ENCODE data around the gene PARP16.

DNA sequence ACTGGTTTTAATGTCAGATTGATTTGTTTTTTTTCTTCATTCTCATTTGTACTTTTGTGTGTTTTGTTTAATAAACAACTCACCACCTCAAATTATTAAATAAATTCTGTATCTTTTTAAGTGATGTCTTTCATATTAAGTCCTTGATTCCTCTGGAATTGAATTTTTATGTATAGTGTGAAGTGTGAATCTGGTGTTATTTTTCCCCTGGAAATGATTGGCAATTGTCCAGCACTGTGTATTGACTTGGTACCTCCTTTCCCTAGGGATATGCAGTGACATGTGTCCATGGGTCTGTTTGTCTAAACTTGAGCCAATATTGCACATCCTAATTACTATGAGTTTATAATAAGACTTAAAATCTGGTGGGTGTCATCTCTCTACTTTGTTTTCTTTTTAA, 19.9 kb upstream of the PARP16 start:
- TF ChIP-seq ZNF792 (tag by site-specific recombination; IDR thresholded peaks at IDR 0.05) = no peak
- TF ChIP-seq, protein P1, sequence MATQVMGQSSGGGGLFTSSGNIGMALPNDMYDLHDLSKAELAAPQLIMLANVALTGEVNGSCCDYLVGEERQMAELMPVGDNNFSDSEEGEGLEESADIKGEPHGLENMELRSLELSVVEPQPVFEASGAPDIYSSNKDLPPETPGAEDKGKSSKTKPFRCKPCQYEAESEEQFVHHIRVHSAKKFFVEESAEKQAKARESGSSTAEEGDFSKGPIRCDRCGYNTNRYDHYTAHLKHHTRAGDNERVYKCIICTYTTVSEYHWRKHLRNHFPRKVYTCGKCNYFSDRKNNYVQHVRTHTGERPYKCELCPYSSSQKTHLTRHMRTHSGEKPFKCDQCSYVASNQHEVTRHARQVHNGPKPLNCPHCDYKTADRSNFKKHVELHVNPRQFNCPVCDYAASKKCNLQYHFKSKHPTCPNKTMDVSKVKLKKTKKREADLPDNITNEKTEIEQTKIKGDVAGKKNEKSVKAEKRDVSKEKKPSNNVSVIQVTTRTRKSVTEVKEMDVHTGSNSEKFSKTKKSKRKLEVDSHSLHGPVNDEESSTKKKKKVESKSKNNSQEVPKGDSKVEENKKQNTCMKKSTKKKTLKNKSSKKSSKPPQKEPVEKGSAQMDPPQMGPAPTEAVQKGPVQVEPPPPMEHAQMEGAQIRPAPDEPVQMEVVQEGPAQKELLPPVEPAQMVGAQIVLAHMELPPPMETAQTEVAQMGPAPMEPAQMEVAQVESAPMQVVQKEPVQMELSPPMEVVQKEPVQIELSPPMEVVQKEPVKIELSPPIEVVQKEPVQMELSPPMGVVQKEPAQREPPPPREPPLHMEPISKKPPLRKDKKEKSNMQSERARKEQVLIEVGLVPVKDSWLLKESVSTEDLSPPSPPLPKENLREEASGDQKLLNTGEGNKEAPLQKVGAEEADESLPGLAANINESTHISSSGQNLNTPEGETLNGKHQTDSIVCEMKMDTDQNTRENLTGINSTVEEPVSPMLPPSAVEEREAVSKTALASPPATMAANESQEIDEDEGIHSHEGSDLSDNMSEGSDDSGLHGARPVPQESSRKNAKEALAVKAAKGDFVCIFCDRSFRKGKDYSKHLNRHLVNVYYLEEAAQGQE (tag by site-specific recombination; IDR thresholded peaks at IDR 0.05) = no peak
- TF ChIP-seq ZEB2 (tag by site-specific recombination; IDR thresholded peaks at IDR 0.05) = no peak
- TF ChIP-seq ZNF16 (tag by site-specific recombination; IDR thresholded peaks at IDR 0.05; ENCODE audit: low read depth) = no peak
- TF ChIP-seq, protein P2, sequence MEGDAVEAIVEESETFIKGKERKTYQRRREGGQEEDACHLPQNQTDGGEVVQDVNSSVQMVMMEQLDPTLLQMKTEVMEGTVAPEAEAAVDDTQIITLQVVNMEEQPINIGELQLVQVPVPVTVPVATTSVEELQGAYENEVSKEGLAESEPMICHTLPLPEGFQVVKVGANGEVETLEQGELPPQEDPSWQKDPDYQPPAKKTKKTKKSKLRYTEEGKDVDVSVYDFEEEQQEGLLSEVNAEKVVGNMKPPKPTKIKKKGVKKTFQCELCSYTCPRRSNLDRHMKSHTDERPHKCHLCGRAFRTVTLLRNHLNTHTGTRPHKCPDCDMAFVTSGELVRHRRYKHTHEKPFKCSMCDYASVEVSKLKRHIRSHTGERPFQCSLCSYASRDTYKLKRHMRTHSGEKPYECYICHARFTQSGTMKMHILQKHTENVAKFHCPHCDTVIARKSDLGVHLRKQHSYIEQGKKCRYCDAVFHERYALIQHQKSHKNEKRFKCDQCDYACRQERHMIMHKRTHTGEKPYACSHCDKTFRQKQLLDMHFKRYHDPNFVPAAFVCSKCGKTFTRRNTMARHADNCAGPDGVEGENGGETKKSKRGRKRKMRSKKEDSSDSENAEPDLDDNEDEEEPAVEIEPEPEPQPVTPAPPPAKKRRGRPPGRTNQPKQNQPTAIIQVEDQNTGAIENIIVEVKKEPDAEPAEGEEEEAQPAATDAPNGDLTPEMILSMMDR (tag by site-specific recombination; IDR thresholded peaks at IDR 0.05) = no peak
- TF ChIP-seq ZNF324 (tag by site-specific recombination; IDR thresholded peaks at IDR 0.05) = no peak
- TF ChIP-seq, protein P3, sequence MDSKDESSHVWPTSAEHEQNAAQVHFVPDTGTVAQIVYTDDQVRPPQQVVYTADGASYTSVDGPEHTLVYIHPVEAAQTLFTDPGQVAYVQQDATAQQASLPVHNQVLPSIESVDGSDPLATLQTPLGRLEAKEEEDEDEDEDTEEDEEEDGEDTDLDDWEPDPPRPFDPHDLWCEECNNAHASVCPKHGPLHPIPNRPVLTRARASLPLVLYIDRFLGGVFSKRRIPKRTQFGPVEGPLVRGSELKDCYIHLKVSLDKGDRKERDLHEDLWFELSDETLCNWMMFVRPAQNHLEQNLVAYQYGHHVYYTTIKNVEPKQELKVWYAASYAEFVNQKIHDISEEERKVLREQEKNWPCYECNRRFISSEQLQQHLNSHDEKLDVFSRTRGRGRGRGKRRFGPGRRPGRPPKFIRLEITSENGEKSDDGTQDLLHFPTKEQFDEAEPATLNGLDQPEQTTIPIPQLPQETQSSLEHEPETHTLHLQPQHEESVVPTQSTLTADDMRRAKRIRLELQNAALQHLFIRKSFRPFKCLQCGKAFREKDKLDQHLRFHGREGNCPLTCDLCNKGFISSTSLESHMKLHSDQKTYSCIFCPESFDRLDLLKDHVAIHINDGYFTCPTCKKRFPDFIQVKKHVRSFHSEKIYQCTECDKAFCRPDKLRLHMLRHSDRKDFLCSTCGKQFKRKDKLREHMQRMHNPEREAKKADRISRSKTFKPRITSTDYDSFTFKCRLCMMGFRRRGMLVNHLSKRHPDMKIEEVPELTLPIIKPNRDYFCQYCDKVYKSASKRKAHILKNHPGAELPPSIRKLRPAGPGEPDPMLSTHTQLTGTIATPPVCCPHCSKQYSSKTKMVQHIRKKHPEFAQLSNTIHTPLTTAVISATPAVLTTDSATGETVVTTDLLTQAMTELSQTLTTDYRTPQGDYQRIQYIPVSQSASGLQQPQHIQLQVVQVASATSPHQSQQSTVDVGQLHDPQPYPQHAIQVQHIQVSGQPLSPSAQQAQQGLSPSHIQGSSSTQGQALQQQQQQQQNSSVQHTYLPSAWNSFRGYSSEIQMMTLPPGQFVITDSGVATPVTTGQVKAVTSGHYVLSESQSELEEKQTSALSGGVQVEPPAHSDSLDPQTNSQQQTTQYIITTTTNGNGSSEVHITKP (tag by site-specific recombination; IDR thresholded peaks at IDR 0.05) = no peak
- no peak for TF ChIP-seq OSR2 (tag by site-specific recombination; IDR thresholded peaks at IDR 0.05)
- TF ChIP-seq ZNF391 (tag by site-specific recombination; IDR thresholded peaks at IDR 0.05; ENCODE audit: borderline replicate concordance, low read depth) = no peak
- no peak for TF ChIP-seq OVOL3 (tag by site-specific recombination; IDR thresholded peaks at IDR 0.05)
- TF ChIP-seq, protein P4, sequence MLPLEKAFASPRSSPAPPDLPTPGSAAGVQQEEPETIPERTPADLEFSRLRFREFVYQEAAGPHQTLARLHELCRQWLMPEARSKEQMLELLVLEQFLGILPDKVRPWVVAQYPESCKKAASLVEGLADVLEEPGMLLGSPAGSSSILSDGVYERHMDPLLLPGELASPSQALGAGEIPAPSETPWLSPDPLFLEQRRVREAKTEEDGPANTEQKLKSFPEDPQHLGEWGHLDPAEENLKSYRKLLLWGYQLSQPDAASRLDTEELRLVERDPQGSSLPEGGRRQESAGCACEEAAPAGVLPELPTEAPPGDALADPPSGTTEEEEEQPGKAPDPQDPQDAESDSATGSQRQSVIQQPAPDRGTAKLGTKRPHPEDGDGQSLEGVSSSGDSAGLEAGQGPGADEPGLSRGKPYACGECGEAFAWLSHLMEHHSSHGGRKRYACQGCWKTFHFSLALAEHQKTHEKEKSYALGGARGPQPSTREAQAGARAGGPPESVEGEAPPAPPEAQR (tag by site-specific recombination; IDR thresholded peaks at IDR 0.05) = no peak
- TF ChIP-seq BCL11A (tag by site-specific recombination; IDR thresholded peaks at IDR 0.05; ENCODE audit: low read depth) = no peak
- TF ChIP-seq PRDM1 (tag by site-specific recombination; IDR thresholded peaks at IDR 0.05) = no peak
- no peak for TF ChIP-seq ZFP37 (tag by site-specific recombination; IDR thresholded peaks at IDR 0.05)
